ENCODE data around the gene BASP1. TPM values are rescaled to one million over a fixed set of nuclear protein-coding genes. Genes with fewer than 3 reads are reported as not detected.

The BASP1 gene, protein sequence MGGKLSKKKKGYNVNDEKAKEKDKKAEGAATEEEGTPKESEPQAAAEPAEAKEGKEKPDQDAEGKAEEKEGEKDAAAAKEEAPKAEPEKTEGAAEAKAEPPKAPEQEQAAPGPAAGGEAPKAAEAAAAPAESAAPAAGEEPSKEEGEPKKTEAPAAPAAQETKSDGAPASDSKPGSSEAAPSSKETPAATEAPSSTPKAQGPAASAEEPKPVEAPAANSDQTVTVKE
- 242 and 321 TPM in 2 replicates for polyA plus RNA-seq (2014; cell fraction: cytosol; rRNA removed)
- 109 and 110 TPM in 2 replicates for polyA plus RNA-seq (2014; cell fraction: nucleus; rRNA removed)

DNA sequence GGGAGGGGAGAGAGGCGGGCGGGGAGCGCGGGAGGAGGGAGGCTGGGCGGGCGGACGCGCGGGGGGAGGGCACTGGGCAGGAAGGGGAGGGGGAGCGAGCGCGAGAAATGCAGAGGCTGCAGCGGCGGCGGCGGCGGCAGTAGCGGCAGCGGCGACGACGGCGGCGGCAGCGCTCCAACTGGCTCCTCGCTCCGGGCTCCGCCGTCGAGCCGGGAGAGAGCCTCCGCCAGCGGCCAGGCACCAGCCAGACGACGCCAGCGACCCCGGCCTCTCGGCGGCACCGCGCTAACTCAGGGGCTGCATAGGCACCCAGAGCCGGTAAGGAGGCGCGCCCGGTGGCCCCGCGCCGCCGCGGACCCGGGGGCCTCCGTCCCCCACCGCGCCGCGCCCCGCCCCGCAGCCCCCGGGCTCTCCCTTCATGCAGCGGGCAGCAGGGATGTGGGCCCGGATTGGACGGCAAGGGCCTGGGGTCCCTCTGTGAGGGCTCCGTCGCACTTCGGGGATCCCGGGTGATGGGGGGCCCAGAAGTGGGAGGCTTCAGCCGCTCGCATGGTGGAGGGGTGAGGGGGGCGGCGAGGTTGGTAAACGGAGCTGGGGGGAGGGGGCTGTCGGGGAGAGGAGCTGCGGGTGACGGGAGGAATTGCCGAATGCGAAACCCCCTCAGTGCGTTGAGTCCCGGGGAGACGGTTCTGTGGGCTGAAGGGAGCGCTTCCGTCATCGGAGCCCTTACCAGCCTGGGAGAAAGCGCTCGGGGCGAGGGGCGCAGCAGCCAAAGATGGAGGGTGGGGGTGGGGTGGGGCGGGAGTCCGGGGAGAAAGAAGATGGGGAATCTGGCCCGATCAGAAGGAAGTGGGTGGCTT lies at the start of gene BASP1:
Gene BASP1, plus strand, starts transcription at position 139 of the 860 bp plus-strand sequence. CDS start 57,586 bp downstream, outside the sequence.
- peak; percentile 70 for DNase-seq (ENCODE audit: low spot score)

DNA sequence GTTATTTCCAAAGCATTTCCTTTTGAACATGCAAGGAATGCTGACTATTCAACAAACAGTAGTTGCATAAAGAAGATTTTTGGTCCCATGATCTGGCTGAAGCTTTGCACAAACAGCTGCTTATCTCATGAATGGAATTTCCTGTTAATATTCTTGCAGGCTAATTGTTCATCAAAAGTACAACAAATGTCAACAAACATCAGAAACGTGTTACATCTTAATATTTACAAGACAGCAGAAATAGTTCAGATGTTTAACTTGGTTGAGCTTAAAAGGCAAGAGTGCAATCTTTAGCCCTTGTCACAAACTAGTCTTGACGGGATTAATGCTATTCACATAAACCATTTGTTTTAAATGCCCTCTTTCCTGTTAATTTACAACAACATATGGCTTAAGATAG lies 47.9 kb upstream of the BASP1 start:
- DNase-seq (ENCODE audit: low spot score), result no peak

GRCh38 chr5:17172791-17173190 lies 44.6 kb upstream of the BASP1 start:
- no peak for DNase-seq (ENCODE audit: low spot score)

DNA sequence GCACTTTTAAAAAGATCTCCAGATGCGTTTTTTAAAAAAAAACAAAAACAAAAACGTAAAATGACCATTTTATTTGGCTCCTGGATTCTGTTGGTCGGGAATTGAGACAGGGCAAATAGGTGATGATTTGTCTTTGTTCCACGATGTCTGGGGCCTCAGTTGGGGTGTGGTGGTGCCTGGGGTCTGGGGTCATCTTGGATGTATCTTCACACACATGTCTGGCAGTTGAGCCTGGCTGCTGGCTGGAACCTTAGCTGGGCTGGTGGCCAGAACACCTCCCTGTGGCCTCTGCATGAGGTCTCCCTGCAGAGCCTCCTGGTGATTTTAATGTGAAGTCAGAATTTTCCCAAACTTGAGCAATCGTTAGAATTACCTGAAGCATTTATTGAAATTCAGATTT lies 42.5 kb upstream of the BASP1 start:
- DNase-seq (ENCODE audit: low spot score), result no peak

GRCh38 chr5:17177501-17178372 lies 39.7 kb upstream of the BASP1 start:
- no peak for DNase-seq (ENCODE audit: low spot score)

DNA sequence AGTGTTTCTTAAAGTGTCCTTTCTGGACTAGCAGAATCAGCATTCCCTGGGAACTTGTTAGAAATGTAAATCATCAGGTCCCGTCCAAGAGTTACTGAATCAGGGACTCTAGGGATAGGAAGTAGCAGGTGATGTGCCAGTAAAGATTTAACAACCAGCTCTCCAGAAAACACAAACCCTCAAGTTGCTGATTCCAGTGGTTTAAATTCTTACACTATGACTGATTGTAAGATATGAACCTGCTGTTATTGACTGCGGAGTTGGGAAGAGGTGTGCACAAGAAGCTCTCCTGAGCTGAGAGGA lies 39.1 kb upstream of the BASP1 start:
- no peak for DNase-seq (ENCODE audit: low spot score)

DNA sequence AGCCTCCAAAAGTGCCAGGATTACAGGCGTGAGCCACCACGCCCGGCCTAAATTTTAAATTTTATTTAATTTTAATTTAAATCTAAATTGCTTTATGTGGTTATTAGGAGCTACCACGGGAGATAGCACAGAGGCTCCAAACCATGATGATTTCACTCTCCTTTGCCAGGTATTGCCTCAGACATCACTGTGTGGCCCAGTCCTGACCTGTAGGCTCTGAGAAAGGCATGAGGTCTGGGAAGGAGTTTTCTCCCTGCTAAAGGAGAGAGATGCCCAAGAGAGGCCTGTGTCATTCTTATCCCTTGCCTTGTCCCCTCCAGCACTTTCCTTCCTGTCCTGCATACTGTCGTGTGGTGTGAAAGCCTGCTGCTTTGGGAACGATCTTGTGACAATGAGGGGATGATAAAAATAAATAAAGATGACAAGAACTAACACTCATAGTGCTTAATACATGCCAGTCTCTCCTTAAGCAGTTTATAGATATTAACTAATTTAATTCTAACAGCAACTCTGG lies 37.0 kb upstream of the BASP1 start:
- DNase-seq (ENCODE audit: low spot score), result no peak

GRCh38 chr5:17180864-17181723 lies 36.3 kb upstream of the BASP1 start:
- DNase-seq (ENCODE audit: low spot score), result peak; percentile 16

DNA sequence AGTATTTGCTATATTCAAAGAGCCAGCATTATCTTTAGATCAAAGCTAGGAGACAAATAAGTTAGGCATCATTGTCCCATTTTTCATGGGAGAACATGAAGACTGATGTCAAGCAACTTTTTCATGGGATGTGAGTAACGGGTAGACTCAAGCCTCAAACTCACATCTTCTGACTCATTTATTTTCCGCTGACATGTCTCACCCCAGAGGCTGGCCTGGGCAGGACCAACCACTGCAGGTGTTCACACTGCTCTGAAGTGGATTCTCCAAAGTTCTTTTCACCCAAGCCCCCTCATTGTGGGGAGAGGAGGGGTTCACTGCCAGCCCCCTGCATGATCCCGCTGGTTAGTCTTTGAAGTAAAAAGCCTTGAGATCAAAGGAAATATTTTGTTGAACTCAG lies 34.9 kb upstream of the BASP1 start:
- DNase-seq (ENCODE audit: low spot score), result no peak

DNA sequence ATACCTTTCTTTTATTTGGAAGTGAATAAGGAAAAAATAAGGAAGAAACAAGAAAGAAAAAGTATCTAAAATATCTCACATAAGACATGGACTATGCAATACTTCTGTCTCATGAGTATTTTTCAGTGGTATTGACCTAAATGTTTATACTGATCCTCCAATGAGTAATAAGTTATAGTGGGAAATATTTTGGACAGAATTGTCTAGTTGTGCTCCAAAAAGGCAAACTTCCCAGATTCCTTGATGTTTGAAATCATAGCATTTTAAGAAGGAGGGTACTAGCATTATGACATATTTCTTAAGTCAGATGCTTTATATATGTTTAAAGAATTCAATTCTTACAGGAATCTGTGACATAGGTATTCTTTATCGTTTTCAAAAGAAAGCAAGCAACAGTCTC lies 34.5 kb upstream of the BASP1 start:
- no peak for DNase-seq (ENCODE audit: low spot score)

DNA sequence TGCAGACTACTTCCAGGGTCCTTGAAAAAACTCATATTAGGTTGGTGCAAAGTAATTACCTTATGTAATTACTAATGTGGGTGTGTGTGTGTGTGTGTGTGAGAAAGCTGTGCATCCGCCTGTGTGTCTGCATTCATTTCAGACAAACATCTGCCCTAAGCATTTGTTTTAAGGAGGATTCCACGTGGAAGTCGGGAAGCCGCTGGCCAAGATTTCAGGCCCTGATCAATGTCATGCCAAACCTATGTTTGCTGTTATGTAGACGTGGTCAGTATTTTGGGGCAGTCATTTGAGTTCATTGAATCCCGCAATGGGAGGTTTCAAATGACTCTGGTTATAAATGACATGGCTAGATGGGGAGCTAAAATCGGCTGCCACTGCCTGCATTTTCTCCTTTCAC lies 33.6 kb upstream of the BASP1 start:
- DNase-seq (ENCODE audit: low spot score), result no peak

GRCh38 chr5:17184588-17184987 lies 32.8 kb upstream of the BASP1 start:
- no peak for DNase-seq (ENCODE audit: low spot score)

DNA sequence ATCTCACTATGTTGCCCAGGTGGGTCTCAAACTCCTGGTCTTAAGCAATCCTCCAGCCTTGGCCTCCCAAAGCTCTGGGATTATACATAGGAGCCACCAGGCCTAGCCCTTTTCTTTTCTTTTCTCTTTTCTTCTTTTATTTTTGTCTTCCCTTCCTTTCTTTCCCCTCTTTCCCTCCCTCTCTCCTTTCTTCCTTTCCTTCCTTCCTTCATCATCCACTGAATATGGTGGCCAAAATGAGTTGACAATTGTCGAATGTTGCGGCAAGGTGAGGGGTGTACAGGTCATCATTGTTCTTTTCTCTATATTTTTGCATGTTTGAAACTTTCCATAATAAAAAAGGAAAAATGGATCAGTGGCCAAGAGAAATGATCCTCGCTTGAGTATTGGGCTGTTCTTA lies 32.1 kb upstream of the BASP1 start:
- no peak for DNase-seq (ENCODE audit: low spot score)

GRCh38 chr5:17185773-17186172 lies 31.7 kb upstream of the BASP1 start:
- DNase-seq (ENCODE audit: low spot score), result no peak

GRCh38 chr5:17186256-17186655 lies 31.2 kb upstream of the BASP1 start:
- DNase-seq (ENCODE audit: low spot score), result no peak

- DNase-seq (ENCODE audit: low spot score), result no peak
Measured at GRCh38 chr5:17187011-17187785, 30.2 kb upstream of the BASP1 start.

DNA sequence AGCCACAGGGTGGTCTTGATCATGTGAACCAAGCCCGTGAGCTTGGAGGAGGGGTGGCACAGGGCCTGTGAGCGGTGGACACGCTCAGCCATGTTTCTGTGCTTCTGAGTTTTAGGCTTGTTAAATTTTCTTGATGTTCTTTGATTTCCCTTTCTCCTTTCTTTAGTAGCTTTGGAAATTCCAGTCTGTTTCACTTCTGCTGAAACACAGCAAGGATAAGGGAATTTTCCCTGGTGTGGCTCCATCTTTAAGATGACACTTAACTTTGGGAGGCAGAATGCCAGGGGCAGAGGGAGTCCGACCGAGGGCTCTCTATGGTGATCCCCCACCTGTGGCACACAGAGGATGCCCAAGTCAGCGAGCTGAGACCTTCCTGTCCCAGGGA lies 29.7 kb upstream of the BASP1 start:
- no peak for DNase-seq (ENCODE audit: low spot score)

GRCh38 chr5:17189381-17190036 lies 27.9 kb upstream of the BASP1 start:
- peak; percentile 74 for DNase-seq (ENCODE audit: low spot score)

DNA sequence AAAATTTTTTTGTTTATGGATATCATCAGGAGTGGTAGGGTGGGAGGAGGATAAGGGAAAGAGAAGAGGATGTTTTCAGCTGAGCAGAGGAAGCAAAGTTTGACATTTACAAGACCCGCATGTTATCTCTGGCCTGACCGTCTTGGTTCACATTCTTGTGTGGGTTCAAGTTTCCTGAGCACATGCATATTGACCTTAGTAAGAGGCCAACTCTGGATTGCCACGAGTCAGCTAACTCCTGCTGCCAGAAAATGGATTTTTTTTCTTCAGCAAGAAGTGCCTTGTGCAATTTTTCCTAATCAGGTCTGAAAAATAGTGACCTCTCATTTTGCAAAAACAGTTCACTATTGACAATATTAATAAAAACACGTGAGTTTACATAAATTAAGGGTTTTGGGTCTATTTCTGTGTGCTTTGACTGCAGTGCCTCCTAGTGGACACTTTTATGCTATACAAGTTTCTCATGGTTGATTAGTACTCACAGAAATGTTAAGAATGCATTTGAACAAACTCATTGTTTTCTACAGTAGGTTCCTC lies 27.1 kb upstream of the BASP1 start:
- peak; percentile 32 for DNase-seq (ENCODE audit: low spot score)
